Endothelial cell of umbilical vein (primary cell): Measurements from ENCODE around the gene SCGN.

Experiments
- EZH2 ChIP-seq: IDR thresholded peaks from 2 replicates; pipeline ENCODE4 v1.6.1; 2012; ENCODE audit warnings: borderline replicate concordance, low read depth, mild to moderate bottlenecking, moderate library complexity, low read length, inconsistent platforms; ENCODE audit not compliant: severe bottlenecking
- MYC ChIP-seq: IDR thresholded peaks from one replicate; pipeline ENCODE4 v1.6.1; 2011; ENCODE audit warnings: mild to moderate bottlenecking, low read depth, low read length
- POLR2A ChIP-seq: IDR thresholded peaks from 2 replicates; pipeline ENCODE4 v1.6.1; 2012; ENCODE audit warnings: low read depth, mild to moderate bottlenecking, control low read depth, low read length
- TF ChIP-seq, protein P1 (sequence below), 2 donors: IDR thresholded peaks; 1 replicate in 1 of 2; 2 replicates in 1 of 2; pipeline ENCODE4 v1.5.1; 2011; ENCODE audit warnings: low read length in 2 of 2, mild to moderate bottlenecking in 2 of 2, moderate library complexity in 2 of 2, control low read depth in 1 of 2, inconsistent platforms in 1 of 2, low read depth in 1 of 2; ENCODE audit not compliant: insufficient read depth in 1 of 2; ENCODE audit errors: extremely low read depth in 1 of 2
- TF ChIP-seq, protein P2 (sequence below): IDR thresholded peaks from 2 replicates; pipeline ENCODE4 v1.6.1; 2011; ENCODE audit not compliant: insufficient read depth, insufficient read length

DNA sequence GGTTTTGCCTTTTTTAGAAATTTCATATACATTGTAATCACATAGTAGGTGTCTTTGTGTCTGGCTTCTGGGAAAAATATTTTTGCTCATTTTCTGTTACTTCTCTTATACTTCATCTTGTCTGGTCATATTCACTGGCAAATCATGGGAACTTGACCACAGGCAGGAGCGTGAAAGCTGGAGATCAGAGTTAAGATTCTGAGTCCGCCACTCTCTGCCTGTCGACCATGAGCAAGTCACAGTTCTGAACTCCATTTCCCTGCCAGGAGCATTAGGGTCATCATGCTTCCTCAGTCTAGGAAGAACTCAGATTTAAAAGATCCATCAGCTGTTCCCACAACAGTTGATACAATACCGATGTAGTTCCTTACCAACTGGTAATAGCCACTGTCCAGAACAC lies 12.4 kb upstream of the SCGN start:
- TF ChIP-seq, protein P1, sequence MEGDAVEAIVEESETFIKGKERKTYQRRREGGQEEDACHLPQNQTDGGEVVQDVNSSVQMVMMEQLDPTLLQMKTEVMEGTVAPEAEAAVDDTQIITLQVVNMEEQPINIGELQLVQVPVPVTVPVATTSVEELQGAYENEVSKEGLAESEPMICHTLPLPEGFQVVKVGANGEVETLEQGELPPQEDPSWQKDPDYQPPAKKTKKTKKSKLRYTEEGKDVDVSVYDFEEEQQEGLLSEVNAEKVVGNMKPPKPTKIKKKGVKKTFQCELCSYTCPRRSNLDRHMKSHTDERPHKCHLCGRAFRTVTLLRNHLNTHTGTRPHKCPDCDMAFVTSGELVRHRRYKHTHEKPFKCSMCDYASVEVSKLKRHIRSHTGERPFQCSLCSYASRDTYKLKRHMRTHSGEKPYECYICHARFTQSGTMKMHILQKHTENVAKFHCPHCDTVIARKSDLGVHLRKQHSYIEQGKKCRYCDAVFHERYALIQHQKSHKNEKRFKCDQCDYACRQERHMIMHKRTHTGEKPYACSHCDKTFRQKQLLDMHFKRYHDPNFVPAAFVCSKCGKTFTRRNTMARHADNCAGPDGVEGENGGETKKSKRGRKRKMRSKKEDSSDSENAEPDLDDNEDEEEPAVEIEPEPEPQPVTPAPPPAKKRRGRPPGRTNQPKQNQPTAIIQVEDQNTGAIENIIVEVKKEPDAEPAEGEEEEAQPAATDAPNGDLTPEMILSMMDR (IDR thresholded peaks at IDR 0.05; ENCODE audit: extremely low read depth in 1 of 2, insufficient read depth in 1 of 2, low read depth in 1 of 2, low read length in 2 of 2) = no peak
- TF ChIP-seq, protein P2, sequence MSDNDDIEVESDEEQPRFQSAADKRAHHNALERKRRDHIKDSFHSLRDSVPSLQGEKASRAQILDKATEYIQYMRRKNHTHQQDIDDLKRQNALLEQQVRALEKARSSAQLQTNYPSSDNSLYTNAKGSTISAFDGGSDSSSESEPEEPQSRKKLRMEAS = no peak
- TF ChIP-seq POLR2A (no peak), EZH2 (no peak), MYC (no peak)
